ENCODE measurements around the gene CARMIL1.

The CARMIL1 gene

DNA sequence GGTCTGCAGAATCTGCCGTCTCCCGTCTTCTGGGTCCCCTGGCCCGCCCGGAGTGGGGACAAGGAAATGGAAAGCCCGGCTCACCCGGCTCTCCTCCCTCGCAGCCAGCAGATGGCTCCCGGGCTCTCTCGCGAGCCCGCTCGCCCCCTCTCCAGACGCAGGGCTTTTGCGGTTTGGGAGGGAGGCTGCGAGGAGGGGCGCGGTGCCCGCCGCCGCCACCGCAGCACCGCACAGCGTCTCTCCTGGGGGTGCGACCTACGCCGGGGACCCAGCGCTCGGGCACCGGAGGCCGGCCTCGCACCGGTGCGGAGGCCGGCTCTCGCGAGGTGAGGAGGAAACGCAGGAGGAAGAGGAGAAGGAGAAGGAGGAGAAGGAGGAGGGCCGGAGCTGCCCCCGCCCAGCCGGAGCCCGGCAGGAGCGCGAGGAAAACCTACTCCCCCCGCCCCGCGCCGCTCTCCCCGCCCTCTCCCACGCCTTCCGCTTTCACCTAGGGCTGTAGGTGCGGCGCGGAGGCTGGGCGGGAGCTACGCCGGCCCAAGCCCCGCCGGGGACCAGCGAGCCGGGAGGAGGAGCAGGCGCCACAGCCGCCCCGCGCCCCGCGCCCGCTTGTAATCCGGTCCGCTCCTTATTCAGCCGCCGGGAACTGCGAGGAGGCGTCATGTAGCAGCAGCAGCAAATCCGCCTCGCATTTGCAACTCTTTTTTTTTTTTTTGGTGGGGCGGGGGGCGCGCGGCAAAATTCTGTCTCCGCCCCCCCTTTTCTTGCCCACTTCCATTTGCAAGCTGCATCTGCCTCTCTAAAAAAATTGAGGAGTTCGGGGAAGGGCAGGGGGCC lies at the start of gene CARMIL1:
Gene CARMIL1 (plus strand): TSS at position 461 of the 834 bp plus-strand sequence. CDS start 422 bp downstream, outside the sequence.
- peak; percentile 14 to 51 (median 32) for DNase-seq

DNA sequence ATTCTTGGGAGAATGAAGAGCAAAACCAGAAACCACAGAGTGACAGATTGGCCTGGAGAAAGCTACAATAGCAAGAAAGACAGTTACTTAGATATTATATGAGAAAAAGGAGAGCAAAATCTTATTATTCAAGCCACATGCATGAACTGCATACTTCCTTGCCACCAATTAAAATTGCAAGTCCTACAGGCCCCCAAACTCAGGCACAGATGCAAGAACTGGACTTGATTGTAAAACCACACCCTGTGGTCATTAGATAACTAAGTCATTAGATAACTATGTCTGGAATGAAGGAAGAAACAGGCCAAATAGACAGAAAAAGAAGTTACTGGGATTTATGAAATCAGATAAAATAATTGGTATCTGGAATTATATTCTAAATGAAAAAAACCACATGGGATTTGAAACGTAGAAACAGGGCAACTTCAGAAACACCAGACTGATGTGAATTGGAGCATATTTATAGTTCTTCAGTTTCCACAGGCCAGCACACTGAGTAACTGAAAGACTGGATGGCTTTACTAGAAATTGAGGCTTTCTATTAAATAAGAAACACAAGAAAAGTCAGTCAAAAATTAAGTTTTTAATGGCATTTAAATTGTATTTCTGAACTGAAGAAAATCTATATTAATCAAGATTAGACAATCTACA lies 49.4 kb upstream of the CARMIL1 start:
- DNase-seq = no peak

DNA sequence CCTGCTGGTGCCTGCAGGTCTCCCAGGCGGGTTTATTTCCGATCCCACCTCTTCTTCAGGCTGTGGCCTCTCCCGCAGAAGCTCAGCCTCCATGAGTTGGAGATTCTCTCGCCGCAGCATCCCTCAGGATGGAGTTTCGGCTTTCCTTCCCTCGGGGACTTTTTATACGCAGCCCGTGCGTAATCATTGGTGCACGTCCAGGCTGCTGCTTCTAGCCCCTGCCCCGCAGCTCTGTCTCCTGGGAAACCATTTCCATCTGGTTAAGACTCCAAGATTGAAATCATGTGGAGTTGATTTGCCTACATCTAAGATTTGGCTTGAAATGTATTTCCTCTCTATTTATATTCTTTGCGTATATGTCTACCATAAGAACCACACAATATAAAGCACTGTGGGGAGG lies 46.7 kb upstream of the CARMIL1 start:
- DNase-seq = no peak

DNA sequence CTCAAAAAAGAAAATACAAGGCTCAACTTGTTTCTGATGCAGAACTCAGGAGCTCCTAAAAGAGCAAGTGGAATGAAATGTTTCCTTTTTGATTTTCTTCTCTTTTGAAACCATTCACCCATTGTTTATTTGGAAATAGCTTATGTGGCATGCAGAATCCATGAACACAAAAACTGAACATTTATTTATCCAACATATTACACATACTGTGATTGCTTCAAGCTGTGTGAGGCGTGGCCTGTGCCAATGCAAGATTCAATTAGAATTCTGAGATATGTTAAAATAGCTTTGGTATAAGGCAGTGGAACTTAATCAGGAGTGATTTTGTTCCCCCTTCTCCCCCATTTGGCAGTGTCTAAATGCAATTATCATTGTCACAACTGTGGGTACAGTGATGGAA lies 45.9 kb upstream of the CARMIL1 start:
- DNase-seq = no peak

DNA sequence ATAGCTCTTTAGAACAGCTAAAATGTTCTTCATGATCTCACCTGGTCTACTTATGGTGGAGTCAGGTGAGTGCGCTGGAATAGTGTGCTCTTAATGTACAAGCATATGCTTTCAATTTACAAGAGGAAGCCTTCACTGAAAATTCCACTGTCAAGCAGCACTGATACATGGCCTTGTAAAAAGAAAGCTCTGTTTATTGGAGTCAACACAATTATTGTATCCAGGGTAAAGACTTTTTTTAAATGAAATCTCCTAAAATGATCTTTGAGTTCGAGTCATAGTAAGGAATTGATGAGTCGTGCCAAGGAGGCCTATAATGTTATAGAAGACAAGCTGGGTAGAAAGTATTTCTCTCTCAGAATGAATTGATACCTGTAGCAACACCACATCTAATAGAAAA lies 41.6 kb upstream of the CARMIL1 start:
- no peak for DNase-seq

DNA sequence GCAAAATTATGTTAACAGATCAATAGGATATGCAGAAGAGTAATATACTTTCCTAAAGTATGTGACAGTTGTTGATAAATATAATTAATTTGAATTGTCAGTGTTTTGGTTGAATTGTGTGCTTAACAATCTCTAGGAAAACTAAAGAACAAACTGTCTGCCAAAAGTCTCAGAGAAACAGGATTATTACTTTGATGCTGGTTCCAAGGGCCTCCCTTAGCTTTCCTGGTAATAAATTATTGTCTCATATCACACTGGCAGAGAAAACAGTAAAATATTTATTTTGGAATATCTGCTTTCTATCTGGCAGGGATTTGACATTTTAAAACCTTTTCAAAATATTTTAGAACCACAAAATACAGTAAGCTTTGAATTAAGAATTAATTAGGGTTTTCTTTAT lies 40.1 kb upstream of the CARMIL1 start:
- DNase-seq = no peak

DNA sequence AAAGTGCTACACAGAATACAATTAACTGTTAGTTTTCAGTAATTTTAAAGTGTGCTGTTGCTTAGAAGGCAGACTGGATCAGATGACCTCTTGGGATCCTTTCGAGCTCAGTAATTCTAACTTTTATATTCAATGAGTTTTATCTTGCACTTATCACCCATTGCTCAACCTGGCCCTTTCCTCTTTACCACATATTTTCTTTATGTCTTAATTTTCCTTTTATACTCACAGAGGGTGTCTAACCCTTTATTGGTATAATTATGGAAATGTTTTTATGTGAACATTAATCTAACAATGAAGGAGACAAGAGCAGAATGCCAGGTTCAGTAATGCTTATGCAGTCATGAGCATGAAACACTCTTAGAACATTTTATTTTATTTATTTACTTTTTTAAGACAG lies 39.7 kb upstream of the CARMIL1 start:
- no peak for DNase-seq

- no peak for DNase-seq
Measured at GRCh38 chr6:25242567-25242966, 36.6 kb upstream of the CARMIL1 start.

GRCh38 chr6:25244865-25245264 lies 34.3 kb upstream of the CARMIL1 start:
- DNase-seq = no peak

GRCh38 chr6:25248123-25248522 lies 31.1 kb upstream of the CARMIL1 start:
- no peak for DNase-seq

- no peak for DNase-seq
Measured at GRCh38 chr6:25249133-25249532, 30.0 kb upstream of the CARMIL1 start.

GRCh38 chr6:25250878-25251277 lies 28.3 kb upstream of the CARMIL1 start:
- no peak for DNase-seq

DNA sequence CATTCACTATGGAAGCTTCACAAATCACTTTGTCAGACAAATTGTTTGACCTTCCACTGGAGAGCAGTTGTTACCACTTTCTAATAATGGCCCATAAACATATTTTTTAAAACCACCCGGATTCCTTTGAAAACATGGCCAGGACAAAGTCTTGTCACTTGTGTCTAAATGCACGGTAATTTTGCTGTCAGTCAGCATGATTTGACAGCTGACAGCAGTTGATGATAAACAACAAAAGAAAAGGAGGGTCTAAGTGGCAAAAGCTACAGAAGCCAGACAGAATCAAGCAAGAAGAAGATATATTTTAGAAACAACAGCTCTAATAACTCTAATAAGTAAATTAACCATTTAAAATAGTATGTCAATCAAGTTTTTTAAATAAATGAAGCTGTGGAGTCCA lies 27.7 kb upstream of the CARMIL1 start:
- no peak for DNase-seq

DNA sequence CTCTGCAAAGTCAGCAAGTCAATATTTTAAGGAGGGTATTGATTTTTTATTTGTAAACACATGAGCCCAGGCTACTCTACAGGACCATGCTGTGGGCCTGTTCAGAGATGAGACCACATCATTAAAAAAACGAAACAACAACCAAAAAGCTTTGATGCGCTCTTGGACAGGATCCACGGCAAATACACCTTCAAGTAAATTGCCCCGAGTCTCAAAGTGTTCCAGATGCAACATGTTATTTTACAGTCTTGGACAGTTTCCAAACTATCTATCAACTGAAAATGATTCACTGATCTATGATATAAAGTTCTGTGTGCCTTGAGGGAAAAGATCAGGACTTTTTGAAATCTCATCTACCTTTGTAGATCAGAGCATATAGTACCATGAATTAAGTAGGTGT lies 25.8 kb upstream of the CARMIL1 start:
- DNase-seq = no peak

DNA sequence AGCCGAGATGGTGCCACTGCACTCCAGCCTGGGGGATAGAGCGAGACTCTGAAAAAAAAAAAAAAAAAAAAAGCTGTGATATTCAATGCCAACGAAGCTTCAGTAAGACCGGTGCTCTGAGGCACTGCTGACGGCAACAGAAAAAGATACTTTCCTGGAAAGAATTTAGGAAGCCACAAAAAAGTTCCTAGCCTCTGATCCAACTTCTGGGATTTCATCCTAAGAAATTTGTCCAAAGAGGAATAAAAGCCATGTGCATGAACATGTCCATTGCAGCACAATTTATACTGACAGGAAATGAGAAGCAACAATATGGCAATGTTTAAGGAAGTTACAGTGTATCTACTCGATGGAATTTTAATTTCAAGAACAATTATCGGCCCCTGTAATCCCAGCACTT lies 24.5 kb upstream of the CARMIL1 start:
- DNase-seq = no peak

- DNase-seq = no peak
Measured at GRCh38 chr6:25257686-25258348, 21.4 kb upstream of the CARMIL1 start.

DNA sequence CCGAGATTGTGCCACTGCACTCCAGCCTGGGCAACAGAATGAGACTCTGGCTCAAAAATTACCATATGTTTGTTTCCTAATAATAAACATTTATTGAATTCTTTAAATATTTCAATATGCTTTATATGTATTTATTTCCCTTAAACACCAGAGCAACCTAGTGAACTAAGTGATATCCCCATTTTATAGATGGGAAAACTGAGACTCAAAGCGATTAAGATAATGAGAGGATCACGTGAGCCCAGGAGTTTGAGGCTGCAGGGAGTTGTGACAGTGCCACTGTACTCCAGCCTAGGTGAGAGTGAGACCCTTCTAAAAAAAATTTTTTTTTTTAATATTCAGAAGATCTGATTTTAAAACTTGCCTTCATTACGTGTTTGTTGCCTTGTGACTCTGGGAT lies 19.4 kb upstream of the CARMIL1 start:
- DNase-seq = no peak

DNA sequence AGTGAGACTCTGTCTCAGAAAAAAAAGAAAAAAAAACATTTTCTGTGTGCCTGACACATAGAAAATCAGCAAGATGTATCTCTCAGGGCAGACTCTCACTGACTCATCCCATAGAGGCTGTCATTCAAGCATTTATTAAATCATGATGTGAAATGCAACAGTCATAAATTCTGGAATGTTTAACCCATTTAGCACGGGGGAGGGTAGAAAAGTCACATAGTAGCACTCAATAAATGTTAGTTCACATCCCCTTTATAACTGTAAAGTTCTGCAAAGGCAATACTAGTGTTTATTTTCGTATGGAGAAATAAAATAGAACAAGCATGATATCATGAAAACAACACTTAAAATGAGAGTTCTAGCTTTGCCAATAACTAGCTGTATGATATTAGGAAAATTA lies 15.5 kb upstream of the CARMIL1 start:
- no peak for DNase-seq

GRCh38 chr6:25266456-25267100 lies 12.6 kb upstream of the CARMIL1 start:
- no peak for DNase-seq

GRCh38 chr6:25267662-25268061 lies 11.5 kb upstream of the CARMIL1 start:
- DNase-seq = no peak

GRCh38 chr6:25270559-25270958 lies 8.6 kb upstream of the CARMIL1 start:
- DNase-seq = no peak

DNA sequence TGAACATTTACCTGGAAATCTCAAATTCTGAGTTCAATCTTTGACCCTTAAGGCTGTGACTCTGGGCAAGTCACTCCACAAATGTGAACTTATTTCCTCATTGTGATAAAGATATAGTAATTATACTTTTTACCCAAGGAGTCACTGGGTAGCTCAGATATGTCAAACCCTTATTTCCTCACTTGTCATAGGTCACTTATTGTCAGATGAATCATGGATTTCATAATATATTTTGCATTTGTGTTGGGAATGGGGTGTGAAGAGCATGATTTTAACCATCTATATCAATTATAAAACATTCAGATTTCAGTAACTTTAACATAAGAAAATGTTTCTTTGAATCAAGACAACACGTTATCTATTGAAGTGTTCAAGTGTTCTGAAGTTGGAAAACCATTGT lies 3.7 kb upstream of the CARMIL1 start:
- no peak for DNase-seq

DNA sequence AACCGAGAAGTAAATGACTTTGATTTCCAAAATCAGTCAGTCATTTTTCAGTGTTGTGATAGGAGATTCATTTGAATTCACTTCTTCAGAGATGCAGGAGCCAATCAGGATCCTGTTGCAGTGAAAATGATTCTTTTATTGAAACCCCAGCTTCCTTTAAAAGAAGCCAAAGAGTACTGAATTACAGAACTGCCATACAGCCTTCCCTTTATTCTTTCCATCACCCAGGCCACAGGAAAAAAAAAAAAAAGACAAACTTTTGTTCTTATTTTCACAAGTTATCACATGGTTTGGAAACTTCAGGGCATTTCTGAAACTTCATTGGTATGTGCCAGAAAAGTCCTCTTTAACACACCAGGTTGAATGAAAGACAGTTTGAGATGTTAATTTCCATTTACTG lies 1.8 kb upstream of the CARMIL1 start:
- no peak for DNase-seq

- DNase-seq = no peak
Measured at GRCh38 chr6:25277857-25278256, 1.3 kb upstream of the CARMIL1 start.
